Stimulated activated CD4-positive, alpha-beta T cell treated with anti-CD3 and anti-CD28 coated beads, TNF-alpha, amount 100 ng/mL, for 4 hours (primary cell): ENCODE measurements around the gene TCF4.

Experiments used
- DNase-seq, 3 experiments: peaks; one replicate each; pipeline ENCODE4 v3.0.0-alpha.2; 2020; ENCODE audit warnings: low read depth in 3 of 3

TCF4 gene

GRCh38 chr18:55296115-55296514 is 291.9 kb downstream of the TCF4 start:
- DNase-seq: no peak

DNA sequence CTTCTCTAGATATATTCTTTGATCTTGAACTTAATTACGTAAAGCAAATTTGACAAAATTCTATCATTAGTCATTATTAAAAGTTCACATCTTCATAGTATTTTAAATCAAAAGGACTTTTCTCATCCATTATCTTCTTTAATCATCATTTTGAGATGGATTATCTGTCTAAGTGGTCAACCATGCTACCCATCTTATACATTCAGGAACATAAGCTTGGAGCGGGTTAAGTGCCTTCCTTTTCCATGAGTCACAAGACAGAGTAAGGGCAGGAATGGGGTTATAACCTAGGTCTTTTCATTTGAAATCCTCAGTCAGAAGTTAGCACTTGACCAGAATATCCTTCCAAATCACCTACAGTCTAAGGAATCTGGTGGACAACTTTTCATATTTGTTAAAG is 297.1 kb downstream of the TCF4 start:
- no peak for DNase-seq

DNA sequence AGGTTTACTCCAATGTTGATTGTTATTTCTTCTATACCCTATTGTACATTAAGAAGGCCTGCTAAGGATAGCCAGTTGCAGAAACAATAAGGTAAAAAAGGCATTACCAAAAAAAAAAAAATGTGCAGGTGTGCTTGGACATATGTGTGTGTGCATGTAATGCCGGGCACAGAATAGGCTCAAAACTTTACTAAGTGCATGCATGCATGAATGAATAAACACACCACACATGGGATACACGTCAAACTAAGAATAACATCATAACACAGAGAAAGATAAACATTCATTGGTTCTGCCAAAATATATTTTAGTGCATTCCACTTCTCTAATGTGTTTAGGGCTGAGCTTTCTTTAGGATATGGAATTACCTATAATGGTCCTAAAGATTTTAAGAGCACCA is 298.2 kb downstream of the TCF4 start:
- no peak for DNase-seq

- DNase-seq: no peak
These were observed 298.9 kb downstream of the TCF4 start for GRCh38 chr18:55289048-55289447.

DNA sequence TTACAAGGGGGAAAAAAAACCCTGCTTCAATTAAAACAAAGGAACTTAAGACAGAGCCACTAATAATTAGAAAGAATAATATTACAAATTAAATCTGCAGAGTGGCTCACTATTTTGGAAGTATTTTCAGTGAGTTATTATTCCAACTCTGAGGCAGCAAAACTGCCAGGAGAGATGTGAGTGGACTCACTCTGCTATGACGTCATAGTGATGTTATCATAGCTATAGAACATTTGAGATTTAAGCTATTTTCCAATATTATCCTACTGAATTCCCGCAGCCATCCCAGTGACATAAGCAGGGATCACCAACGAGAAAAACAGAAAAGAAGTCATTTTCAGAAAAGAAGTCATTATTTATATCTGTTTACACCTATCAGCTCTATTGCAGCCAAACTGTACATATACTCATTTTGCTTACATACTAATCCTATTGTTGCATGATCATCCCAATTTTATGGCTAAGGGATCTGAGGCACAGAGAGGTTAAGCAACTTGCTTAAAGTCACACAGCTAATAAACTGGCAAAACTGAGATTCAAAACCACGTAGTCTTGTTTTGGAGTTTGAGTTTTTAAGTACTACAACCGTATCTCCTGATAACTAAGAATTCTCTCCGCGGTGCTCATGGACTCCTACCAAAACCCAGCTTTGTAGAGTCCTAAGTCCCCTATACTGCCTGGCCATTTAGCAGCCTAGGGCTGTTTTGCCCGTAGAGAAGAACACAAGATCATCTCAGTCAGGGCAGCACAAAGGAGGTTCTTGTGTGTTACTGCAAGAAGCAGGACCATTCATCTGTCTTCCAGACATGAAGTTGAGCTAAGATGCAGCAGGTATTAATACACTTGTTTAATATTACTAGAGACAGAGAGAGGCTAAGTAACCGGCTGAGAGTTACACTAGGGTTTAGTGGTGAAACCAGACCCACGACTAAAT is 299.8 kb downstream of the TCF4 start:
- no peak for DNase-seq

DNA sequence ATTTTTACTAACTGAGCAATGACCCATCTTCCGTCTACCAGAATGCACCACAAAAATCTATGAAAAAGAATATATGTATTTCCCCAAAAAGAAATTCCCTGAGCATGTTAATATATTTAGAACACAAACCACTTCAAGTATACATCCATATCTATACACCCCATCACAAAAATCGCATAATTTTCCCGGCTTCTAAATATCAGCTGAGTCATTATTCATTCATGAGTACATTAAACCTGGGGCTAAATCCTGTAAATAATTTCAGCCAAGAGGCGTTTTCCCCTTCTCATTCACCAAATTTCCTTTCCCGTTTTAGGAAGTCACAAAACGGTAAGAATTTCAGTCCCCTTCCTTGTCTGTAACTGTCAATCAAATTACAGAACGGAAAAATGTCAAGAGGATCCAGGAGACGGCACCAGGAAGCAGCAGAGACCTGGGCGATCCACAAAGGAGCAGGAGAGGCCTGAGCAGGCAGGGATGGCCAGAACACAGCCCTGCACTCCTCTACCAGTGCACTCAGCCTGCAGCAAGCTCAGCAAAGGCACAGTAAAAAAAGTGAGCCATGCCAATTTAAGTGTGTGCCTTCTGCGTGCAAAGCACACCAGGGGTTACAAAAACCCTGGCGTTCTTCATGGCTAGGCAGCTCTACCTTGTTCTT is 300.7 kb downstream of the TCF4 start:
- no peak for DNase-seq

- no peak for DNase-seq
These were observed 301.7 kb downstream of the TCF4 start for GRCh38 chr18:55286257-55286825.

GRCh38 chr18:55284614-55285013 is 303.4 kb downstream of the TCF4 start:
- DNase-seq: no peak

DNA sequence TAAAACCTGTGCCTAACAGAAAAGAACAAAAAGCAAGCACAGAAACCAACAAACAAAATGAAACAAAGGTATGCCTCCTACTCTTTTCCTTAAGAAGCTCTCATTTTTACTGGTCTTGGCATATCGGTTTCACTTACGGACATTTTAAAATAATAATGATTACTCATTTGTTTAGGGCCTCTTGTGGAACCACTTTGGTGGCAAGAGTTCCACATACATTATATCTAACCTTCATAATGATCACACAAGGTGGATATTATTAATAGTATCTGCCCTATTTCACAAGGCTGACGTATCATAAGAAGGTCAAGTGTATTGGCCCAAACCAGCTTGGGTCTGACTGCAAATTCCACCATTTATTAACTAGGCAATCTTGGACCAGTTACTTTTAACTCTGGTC is 304.7 kb downstream of the TCF4 start:
- DNase-seq: no peak

- DNase-seq: no peak
These were observed 307.5 kb downstream of the TCF4 start for GRCh38 chr18:55280503-55280902.

DNA sequence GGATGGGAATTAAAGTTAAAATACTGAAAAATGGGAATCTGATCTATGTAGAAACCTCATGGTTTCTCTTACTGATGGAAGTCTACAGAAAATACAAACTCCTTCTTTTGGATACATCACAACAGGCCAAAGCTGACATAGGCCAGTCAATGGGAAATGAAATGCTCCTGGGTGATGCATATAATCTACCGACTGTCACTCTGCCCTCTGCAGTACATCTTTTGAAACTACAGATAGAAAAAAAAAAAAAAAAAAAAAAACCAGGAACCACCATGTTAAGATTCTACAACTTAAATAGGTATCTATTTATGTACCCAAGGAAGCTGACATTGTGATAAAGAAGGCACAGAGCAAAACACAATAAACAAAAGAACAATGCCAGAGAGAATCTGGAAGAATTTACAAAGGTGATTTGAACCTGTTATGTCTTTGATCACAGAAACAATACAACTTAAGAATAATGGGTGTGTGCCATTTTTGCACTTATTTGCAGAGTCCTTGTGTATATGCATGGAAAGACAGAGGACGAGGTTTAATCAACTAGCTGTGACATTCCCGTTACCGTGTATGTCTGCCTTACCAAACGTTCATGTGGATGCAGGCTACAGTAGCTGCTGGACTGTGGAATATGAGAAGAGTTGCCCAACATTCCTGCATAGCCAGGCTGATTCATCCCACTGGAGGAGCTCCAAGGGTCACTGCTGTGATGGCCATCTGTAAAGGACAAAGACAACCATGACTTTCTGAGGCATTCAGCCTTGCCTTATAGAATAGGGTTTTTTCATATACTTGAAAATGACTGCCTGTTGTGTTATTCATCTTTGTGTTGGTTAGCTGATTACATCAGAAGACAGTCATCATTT is 312.7 kb downstream of the TCF4 start:
- no peak for DNase-seq

DNA sequence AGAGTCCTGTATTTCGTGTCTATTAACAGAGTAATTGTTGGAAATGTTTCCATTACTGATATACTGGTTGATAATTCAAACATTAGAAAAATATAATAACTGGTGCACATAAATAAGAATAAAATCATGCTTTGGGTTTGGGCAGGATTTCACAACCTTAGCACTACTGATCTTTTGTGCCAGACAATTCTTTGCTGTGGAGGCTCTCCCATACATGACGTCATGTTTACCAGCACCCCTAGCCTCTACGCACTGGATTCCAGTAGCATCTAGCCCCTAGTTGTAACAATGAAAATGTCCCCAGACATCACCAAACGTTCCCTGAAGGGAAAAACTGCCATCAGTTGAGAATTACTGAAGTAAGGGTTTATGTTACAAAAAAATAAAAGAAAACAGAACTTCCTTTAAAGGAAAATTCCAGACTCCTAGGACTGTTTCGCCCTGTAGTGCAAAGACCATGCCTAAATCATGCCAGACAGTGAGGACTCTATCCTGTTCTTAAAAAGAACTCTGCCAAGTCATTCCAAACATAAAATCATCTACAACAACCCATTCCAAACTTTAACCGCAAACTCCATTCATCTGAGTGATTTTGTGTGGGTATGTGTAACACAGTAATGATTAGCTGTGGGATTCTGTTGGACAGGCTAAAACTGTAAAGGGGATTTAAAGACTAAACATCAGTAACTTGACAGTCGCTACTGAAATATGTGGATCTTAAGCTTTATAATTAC is 315.3 kb downstream of the TCF4 start:
- DNase-seq: no peak

GRCh38 chr18:55269622-55270021 is 318.4 kb downstream of the TCF4 start:
- DNase-seq: no peak

DNA sequence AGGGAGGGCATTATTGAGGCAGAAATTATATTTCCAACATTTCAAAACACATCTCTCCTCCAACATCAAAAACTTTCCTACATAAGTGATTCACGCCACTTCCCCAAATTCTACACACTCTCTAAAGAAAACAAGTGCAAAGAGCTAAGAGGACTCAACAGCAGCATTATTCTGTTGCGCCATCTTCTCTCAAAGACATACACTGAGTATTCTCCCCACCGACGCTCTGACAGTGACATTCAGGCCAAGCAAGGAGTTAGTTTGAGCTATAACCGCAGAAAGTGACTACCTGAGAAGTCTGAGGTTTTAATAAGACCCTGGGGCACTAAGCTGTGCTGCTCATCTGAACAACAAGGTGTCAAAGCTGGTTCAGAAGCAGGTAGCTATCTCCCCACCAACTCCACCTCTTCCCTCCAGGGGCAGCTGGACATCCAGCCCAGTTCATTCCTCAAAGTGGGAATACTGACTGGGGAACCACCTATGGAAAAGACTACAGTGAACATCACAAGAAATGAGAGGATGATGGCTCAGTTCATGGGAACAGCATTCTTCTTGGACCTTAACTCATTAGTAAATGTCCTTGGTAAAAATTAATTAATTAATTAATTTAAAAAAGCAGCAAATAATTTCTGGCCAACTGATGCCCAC is 319.2 kb downstream of the TCF4 start:
- DNase-seq: no peak

GRCh38 chr18:55268151-55268601 is 319.8 kb downstream of the TCF4 start:
- no peak for DNase-seq

GRCh38 chr18:55266981-55267380 is 321.0 kb downstream of the TCF4 start:
- DNase-seq: no peak

DNA sequence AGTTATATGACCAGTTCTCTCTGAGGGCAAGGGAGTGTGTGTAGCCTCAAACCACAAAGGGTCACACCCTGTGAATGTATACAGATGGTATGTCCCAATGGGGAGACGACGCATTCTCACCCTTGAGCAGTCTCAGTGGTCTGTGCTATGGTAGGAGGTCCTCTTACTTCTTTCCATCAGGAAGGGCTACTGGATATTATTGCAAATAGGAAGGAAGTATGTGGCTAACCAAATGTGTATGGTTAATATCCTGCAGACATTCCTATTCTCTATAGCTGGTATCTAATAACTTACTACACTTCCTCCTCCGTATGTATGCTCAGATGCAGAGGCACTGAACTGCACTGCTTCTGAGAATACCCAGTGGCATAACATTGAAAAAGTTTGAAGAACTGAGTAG is 322.0 kb downstream of the TCF4 start:
- no peak for DNase-seq

DNA sequence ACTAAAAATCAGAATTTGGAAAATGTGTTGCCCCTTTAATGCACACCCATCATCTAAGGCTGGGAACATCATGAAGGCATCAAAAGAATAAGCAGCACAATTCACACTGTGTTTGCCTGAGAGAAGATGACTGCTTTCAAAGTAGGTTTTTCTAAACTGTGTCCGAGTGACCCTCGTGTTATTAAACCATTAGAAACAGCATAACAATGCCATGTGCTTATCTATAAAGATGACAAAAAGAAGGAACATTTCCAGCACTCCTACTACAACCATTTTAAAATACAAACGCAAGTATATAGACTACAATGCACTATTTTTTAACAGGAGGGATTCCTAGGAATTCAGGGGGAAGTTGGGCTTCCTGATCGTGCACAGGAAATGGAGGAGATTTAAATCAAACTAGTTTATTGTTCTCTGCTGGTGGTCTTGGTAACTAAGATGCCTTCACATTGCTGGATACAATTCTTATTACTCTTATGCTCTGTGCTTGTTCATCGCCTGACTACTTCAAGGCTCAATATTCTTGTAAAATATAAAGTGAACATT is 322.8 kb downstream of the TCF4 start:
- DNase-seq: no peak

GRCh38 chr18:55264108-55264507 is 323.9 kb downstream of the TCF4 start:
- no peak for DNase-seq

DNA sequence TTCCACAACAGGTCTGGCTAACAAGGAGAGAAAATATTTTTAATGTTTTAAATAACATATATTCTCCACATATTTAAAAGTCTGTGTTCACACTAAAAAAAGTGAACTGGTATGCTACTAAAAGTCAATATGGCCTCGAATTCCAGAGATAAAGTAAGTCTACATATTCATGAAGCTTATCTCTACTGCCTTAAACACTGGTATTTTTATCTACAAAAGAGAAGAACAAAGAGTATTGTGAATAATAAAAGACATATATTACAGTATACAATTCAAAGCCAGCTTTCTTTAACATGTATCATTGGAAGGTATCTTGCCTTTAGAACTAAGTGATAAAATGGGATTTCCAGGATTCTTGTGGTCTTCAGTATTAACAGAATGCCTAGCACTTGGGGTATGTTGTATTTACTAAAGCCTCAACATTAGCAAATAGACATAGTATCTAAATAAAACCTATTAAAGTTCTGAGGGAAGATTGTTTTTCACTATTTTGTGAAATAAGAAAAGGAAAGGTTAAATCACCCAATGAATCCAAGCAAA is 325.9 kb downstream of the TCF4 start:
- DNase-seq: no peak
